Duodenal mucosa (tissue), 2 donors: ENCODE measurements around the gene DDX11.
"Not testable (repeated sequence)": the region's sequence is repeated elsewhere in the genome, so short reads cannot be mapped to it uniquely, and the experiment has no call there.

Source experiments
- H3K27ac ChIP-seq: one replicate; pipeline ENCODE4 v1.7.0; 2013; ENCODE audit warnings: low read depth, low read length
- H3K27me3 ChIP-seq, 2 donors: one replicate each; pipeline ENCODE4 v1.7.0; 2013; ENCODE audit warnings: low read length in 2 of 2, control low read depth in 1 of 2; ENCODE audit not compliant: insufficient read depth in 2 of 2, control insufficient read depth in 1 of 2
- H3K36me3 ChIP-seq, 2 donors: one replicate each; pipeline ENCODE4 v1.7.0; 2013; ENCODE audit warnings: low read length in 2 of 2, control low read depth in 1 of 2; ENCODE audit not compliant: insufficient read depth in 2 of 2, control insufficient read depth in 1 of 2
- H3K4me1 ChIP-seq, 2 donors: one replicate each; pipeline ENCODE4 v1.7.0; 2013; ENCODE audit warnings: low read length in 2 of 2, control low read depth in 1 of 2; ENCODE audit not compliant: insufficient read depth in 2 of 2, control insufficient read depth in 1 of 2
- H3K4me3 ChIP-seq, 2 donors: one replicate each; pipeline ENCODE4 v1.7.0; 2013; ENCODE audit warnings: low read length in 2 of 2, low read depth in 1 of 2
- H3K9ac ChIP-seq, 2 donors: one replicate each; pipeline ENCODE4 v1.7.0; 2013; ENCODE audit warnings: low read length in 2 of 2, low read depth in 1 of 2
- H3K9me3 ChIP-seq, 2 donors: one replicate each; pipeline ENCODE4 v1.7.0; 2013; ENCODE audit warnings: low read length in 2 of 2, control low read depth in 1 of 2; ENCODE audit not compliant: control insufficient read depth in 1 of 2

The DDX11 gene

DNA sequence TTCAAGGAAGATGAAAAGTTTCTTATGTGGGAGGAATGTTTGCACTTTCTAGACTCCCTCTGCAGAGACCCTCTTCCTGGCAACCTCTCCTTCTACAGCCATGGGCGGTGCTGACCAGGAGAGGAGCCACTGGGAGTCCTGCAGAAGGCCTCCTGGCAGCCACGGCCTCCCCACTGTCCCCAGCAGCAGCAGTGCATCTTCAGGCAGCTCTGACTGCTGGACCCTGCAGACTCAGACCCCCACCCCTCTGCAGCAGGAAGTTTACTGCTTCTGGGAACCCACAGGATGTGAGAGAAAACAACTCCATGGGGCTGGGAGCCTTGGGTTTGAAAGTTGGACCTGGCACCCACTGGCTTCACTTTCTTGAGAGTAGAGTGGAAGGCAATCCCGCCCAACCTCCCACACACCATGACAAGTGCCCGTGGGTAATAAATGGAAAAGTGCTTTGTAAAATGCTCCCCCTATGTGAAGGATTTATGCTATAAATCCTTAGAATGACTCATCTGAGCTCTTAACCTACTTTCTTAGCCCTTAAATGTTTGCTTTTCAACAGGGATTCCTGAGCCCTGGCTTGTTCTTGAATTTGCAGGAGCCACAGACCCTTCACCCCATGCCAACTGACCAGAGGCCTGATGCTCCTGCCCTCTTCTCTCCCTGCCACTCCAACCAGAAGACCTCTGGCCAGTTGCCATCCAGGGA, 37.5 kb upstream of the DDX11 start:
- no peak overlapping the region for H3K9ac ChIP-seq
- H3K36me3 ChIP-seq, result no peaks in the 10 kb centered on the region
- H3K27me3 ChIP-seq, result no peaks in the 10 kb centered on the region
- no peak overlapping the region for H3K27ac ChIP-seq
- no peaks in the 10 kb centered on the region for H3K9me3 ChIP-seq
- H3K4me1 ChIP-seq, result no peaks in the 10 kb centered on the region
- H3K4me3 ChIP-seq, result no peak overlapping the region

DNA sequence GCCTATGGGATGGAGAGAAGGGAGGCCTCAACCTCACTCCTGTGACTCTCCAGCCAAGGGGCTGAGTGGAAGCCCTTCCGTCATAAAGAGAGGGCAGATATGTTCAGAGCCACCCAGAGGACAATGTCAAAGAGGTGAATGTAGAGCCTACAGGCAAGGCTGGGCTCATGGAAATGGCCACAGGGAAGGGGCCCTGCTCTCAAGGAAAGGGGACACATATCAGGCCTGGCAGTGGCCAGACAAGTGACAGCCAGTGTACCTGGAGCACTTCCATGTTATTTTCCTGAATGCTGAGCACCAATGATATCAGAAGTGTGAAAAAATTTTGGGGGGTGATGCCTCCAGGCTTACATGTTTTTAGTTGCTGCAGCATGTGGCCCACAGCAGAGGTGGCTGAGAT, 36.6 kb upstream of the DDX11 start:
- H3K27ac ChIP-seq, result no peak overlapping the region
- H3K27me3 ChIP-seq, result no peaks in the 10 kb centered on the region
- H3K4me3 ChIP-seq, result no peak overlapping the region
- no peaks in the 10 kb centered on the region for H3K9me3 ChIP-seq
- H3K9ac ChIP-seq, result no peak overlapping the region
- H3K36me3 ChIP-seq, result no peaks in the 10 kb centered on the region
- H3K4me1 ChIP-seq, result no peaks in the 10 kb centered on the region

DNA sequence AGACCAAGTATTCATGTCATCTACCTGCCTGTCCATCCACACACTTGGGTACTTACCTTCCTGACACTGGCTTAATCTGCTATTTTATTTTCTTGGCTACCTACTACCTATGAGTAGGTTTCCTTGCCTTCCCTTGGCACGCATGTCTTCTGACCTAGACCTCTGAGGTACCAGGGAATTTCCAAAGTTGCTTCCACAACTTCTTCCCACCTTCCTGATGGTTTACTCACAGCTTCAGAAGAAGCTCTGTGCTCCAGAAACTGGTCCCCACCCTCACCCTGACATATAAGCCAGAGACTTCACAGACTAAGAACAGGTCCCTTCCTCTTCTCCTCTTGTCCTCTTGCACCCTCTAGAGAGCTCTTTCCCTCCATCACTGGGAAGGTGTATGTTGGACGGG, 35.7 kb upstream of the DDX11 start:
- Histone ChIP-seq H3K4me3 (no peak overlapping the region), H3K9ac (no peak overlapping the region), H3K27me3 (no peaks in the 10 kb centered on the region), H3K27ac (no peak overlapping the region), H3K36me3 (no peaks in the 10 kb centered on the region), H3K9me3 (no peaks in the 10 kb centered on the region), H3K4me1 (no peaks in the 10 kb centered on the region)

DNA sequence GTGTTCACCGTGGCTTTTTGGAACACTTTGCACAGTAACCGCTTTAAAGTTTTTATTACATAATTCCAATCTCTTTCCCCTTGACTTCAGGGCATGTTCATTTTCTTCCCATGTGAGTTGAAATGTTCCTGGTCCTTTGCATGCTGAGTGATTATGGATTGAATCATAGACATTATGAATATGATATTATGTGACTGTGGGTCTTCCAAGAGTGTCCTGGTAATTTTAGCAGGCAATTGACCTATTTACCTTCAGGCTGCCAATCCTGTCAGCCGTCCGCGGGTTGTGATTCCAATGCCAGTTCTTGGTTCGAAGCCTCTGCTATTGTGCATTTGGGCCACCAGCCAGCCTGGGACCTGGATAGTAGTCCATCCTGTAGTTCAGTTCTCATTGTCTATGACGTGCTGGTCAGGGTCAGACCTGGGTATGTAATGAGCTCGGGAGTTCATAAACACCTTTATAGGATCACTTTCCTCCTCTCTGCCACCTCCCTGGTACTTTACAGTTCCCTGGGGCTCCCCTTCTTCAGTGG, 32.6 kb upstream of the DDX11 start:
- no peaks in the 10 kb centered on the region for H3K27me3 ChIP-seq
- H3K27ac ChIP-seq, result no peak overlapping the region
- H3K4me1 ChIP-seq, result no peaks in the 10 kb centered on the region
- H3K4me3 ChIP-seq, result no peak overlapping the region
- H3K9me3 ChIP-seq, result no peaks in the 10 kb centered on the region
- no peak overlapping the region for H3K9ac ChIP-seq
- no peaks in the 10 kb centered on the region for H3K36me3 ChIP-seq

DNA sequence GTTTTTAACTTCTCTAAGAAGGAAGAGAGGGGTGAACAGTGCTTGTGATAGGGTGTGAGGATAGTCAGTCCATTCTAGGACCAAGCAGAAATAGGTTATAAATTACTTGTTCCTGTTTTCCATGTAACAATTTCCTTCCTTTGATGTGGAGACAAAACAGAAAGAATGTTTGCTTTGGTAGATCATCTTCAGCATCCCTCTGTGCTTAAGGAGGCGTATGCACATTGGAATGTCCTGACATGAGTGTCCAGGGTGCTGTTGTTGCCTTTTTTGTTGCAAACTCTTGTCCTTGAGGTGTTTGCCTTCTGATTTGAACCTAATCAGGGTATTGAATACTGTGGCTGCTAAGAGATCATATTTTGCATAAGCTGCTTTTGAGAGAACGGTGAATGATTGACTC, 23.5 kb upstream of the DDX11 start:
- H3K9me3 ChIP-seq, H3K9ac ChIP-seq, H3K27me3 ChIP-seq, H3K4me3 ChIP-seq, H3K4me1 ChIP-seq, H3K27ac ChIP-seq, H3K36me3 ChIP-seq: not testable (repeated sequence)

DNA sequence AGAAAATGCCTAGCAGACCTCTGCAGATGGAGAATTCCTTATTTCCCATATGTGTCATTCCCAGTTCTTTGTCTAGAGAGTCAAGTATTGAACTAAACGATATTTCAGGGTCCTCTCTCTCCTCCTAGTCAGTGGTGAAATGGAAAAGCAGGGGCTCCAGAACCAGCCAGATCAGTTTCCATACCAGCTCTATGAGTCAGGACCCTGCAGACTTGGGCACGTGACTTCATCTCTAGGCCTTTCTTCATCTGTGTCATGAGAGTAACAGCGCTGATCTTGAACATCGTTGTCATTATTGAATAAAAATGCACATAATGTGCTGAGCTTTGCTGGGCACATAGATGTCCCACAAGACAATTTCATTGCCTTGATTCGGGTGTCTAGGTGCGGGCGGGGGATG, 23.1 kb upstream of the DDX11 start:
- not testable (repeated sequence) for H3K27ac ChIP-seq, H3K9me3 ChIP-seq, H3K27me3 ChIP-seq, H3K4me1 ChIP-seq, H3K9ac ChIP-seq, H3K36me3 ChIP-seq, H3K4me3 ChIP-seq

DNA sequence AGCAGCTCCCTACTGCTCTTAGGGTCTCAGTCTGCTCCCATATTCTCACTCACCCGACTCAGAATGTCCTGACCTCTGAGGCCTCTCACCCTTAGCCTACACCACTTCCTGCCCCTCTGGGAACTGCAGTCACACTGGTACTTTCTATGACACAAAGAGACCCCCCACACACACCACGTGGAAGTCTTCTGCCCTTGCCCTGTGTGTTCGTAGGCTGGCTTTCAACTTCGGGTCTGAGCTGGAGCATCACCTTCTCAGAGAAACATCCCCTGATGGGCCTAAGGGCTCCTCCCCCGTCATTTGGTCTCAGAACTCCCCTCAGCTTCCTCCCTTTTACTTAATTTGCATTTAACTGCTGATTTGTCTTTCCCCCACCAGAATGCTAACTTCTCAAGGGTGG, 22.0 kb upstream of the DDX11 start:
- H3K36me3 ChIP-seq, H3K9me3 ChIP-seq, H3K9ac ChIP-seq, H3K4me1 ChIP-seq, H3K27me3 ChIP-seq, H3K27ac ChIP-seq, H3K4me3 ChIP-seq: not testable (repeated sequence)

DNA sequence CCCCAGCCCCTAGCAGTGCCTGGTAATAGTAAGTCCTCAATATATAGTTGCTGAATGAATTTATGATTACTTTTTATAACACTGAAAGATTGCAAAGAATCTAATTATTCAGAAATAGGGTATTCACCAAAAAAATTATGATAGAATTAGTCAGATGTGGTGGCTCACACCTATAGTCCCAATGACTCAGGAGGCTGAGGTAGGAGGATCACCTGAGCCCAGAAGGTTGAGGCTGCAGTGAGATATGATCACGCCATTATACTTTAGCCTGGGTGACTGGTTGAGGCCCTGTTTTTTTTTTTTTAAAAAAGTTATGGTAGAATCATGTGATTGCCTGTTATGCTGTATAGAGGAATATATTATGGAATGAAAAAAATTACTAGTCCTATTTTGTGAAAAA, 21.5 kb upstream of the DDX11 start:
- H3K9me3 ChIP-seq, H3K4me1 ChIP-seq, H3K4me3 ChIP-seq: not testable (repeated sequence)

DNA sequence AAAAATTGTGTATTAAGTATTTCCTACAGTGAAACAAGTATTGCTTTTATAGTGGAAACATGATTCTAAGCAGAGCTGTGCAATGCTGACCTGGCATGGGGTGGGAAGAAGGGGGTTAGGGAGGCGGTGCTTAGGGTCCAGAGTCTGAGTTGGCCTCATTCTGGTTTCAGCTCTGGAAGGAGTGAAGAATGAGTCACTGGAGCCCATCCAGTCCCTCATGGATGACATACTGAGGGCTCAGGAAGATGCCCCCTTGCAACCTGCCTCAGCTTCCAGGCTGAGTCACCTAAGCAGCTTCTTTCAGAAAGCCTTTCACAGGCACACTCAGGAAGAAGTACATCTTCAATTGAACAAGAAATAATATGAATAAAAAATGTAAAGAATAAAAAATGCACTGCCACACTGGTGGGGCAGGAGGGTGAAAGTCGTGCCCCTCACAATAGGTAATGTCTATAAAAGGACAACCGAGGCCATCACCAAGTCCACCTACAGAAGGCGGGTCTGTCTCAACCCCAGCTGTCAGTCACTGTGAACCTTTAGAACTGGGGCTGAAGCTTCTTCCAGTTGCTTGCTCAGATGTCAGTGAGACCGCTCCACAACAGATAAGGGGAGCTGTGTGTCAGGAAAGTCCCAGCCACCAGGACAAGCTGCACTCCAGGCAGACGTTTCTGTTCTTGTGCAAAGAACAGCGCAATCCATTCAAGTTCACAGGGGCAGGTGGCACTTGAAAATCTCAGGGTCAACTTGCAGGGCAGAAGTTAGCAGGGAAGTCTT, 20.8 kb upstream of the DDX11 start:
- not testable (repeated sequence) for H3K27ac ChIP-seq, H3K4me3 ChIP-seq, H3K9ac ChIP-seq

More for the DNA sequence above, 21.5 kb upstream of the DDX11 start:
- H3K27me3 ChIP-seq, H3K36me3 ChIP-seq, H3K9ac ChIP-seq, H3K27ac ChIP-seq: not testable (repeated sequence)

DNA sequence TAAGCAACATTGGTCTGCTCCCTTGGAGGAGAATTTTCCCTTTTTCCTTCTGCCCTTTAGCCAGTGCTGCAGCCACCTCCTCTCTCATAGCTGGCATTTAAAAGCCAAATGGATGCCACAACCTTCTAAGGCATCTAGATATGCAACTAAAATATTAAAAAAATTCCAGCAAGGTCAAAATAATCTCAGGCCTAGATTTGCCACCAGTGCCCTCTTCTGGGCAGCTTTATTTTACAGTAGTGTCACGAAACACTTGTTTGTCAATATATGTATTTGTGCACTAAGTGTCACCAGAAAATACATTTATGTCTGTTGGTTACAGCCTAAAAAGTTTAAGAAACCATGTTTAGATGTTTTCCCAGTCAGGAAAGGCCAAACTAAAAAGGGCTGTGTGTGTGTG, 19.7 kb upstream of the DDX11 start:
- not testable (repeated sequence) for H3K27ac ChIP-seq, H3K36me3 ChIP-seq, H3K9me3 ChIP-seq, H3K4me3 ChIP-seq, H3K27me3 ChIP-seq, H3K4me1 ChIP-seq, H3K9ac ChIP-seq

More for the DNA sequence above, 20.8 kb upstream of the DDX11 start:
- not testable (repeated sequence) for H3K9me3 ChIP-seq, H3K27me3 ChIP-seq, H3K4me1 ChIP-seq, H3K36me3 ChIP-seq
